GM10266 (cell line): ENCODE measurements around the gene PCDHGA7.
"Not testable (repeated sequence)": the region's sequence is repeated elsewhere in the genome, so short reads cannot be mapped to it uniquely, and the experiment has no call there.

Source experiments
- DNase-seq: peaks from one replicate; pipeline ENCODE4 v3.0.0; 2012; ENCODE audit errors: extremely low spot score
- TF ChIP-seq, protein P1 (sequence below): IDR thresholded peaks from 2 replicates; pipeline ENCODE4 v1.5.1; 2012; ENCODE audit warnings: mild to moderate bottlenecking, low read depth; ENCODE audit not compliant: control insufficient read depth, insufficient read depth; ENCODE audit errors: missing control alignments

PCDHGA7 gene

DNA sequence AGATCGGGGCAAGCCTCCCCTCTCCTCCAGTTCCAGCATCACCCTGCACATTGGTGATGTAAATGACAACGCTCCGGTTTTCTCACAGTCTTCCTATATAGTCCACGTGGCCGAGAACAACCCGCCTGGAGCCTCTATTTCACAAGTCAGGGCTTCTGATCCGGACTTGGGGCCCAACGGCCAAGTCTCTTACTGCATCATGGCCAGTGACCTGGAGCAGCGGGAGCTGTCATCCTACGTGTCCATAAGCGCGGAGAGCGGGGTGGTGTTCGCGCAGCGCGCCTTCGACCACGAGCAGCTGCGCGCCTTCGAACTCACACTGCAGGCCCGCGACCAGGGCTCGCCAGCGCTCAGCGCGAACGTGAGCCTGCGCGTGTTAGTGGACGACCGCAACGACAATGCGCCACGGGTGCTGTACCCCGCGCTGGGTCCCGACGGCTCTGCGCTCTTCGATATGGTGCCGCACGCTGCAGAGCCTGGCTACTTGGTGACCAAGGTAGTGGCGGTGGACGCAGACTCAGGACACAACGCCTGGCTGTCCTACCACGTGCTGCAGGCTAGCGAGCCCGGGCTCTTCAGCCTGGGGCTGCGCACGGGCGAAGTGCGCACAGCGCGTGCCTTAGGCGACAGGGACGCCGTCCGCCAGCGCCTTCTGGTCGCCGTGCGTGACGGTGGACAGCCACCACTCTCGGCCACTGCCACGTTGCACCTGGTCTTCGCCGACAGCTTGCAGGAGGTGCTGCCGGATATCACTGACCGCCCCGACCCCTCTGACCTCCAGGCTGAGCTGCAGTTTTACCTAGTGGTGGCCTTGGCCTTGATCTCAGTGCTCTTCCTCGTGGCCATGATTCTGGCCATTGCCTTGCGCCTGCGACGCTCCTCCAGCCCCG lies 6.9 kb downstream of the PCDHGA7 start:
- DNase-seq: no peak
- TF ChIP-seq, protein P1, sequence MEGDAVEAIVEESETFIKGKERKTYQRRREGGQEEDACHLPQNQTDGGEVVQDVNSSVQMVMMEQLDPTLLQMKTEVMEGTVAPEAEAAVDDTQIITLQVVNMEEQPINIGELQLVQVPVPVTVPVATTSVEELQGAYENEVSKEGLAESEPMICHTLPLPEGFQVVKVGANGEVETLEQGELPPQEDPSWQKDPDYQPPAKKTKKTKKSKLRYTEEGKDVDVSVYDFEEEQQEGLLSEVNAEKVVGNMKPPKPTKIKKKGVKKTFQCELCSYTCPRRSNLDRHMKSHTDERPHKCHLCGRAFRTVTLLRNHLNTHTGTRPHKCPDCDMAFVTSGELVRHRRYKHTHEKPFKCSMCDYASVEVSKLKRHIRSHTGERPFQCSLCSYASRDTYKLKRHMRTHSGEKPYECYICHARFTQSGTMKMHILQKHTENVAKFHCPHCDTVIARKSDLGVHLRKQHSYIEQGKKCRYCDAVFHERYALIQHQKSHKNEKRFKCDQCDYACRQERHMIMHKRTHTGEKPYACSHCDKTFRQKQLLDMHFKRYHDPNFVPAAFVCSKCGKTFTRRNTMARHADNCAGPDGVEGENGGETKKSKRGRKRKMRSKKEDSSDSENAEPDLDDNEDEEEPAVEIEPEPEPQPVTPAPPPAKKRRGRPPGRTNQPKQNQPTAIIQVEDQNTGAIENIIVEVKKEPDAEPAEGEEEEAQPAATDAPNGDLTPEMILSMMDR: no peak

DNA sequence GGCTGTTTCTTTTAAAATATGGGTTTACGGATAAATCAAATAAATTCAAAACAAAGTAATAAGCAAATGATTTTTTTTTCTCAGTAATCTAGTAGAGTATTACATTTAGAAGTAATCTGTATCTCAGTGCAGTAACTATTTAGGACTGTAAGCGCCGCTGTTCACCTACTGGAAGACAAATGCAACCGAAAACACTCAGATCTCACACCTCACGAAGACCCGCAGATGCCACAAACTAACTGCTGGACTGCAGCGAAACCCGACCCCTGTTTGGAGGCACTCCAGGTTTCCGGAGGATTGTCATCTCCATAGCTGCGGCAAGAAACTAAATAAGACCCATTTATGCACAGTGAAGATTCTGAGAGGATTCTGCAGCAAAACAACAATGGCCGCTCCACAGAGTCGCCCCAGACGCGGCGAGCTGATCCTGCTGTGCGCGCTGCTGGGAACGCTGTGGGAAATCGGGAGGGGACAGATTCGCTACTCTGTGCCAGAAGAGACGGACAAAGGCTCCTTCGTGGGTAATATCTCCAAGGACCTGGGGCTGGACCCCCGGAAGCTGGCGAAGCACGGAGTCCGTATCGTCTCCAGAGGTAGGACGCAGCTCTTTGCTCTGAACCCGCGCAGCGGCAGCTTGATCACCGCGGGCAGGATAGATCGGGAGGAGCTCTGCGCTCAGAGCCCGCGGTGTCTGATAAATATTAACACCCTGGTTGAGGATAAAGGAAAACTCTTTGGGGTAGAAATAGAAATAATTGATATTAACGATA lies 10.1 kb downstream of the PCDHGA7 start, which contains the start of gene PCDHGA8:
TSS of gene PCDHGA8 (plus strand) at position 205 of the 770 bp plus-strand sequence. CDS start at position 386, 181 bp downstream.
- TF ChIP-seq, protein P1: no peak
- no peak for DNase-seq

DNA sequence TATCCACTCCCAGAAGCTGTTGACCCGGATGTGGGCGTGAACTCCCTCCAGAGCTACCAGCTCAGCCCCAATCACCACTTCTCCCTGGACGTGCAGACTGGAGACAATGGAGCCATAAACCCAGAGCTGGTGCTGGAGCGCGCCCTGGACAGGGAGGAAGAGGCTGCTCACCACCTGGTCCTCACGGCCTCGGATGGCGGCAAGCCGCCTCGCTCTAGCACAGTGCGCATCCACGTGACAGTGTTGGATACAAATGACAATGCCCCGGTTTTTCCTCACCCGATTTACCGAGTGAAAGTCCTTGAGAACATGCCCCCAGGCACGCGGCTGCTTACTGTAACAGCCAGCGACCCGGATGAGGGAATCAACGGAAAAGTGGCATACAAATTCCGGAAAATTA lies 10.7 kb downstream of the PCDHGA7 start:
- no peak for DNase-seq
- TF ChIP-seq, protein P1: no peak

DNA sequence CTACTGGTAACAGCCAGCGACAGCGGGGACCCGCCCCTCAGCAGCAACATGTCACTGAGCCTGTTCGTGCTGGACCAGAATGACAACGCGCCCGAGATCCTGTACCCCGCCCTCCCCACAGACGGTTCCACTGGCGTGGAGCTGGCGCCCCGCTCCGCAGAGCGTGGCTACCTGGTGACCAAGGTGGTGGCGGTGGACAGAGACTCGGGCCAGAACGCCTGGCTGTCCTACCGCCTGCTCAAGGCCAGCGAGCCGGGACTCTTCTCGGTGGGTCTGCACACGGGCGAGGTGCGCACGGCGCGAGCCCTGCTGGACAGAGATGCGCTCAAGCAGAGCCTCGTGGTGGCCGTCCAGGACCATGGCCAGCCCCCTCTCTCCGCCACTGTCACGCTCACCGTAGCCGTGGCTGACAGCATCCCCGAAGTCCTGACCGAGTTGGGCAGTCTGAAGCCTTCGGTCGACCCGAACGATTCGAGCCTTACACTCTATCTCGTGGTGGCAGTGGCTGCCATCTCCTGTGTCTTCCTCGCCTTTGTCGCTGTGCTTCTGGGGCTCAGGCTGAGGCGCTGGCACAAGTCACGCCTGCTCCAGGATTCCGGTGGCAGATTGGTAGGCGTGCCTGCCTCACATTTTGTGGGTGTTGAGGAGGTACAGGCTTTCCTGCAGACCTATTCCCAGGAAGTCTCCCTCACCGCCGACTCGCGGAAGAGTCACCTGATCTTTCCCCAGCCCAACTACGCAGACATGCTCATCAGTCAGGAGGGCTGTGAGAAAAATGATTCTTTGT lies 12.1 kb downstream of the PCDHGA7 start:
- DNase-seq: not testable (repeated sequence)

DNA sequence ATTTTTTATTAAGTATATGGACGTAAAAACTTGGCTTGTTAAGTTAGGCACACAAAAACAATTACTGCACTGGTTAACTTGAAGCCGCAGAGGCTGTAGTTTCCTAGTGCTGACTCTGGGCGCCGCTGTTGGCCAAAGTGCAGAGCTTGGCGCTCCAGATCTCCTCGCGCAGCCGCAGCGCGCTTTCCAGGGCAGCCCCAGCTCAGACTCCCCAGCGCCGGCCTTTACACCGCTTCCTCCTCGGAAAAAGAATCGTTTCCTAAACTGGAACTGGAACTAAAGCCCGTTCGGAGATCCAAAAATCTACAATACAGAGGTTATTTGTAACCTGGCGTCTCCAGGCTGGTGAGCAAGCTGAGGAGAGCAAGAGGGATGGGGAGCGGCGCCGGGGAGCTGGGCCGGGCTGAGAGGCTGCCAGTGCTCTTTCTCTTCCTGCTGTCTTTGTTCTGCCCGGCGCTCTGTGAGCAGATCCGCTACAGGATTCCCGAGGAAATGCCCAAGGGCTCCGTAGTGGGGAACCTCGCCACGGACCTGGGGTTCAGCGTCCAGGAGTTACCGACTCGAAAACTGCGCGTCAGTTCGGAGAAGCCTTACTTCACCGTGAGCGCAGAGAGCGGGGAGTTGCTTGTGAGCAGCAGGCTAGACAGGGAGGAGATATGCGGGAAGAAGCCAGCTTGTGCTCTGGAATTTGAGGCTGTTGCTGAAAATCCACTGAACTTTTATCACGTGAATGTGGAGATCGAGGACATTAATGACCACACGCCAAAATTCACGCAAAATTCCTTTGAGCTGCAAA lies 15.4 kb downstream of the PCDHGA7 start, which contains the start of gene PCDHGB5:
TSS of gene PCDHGB5 (plus strand) at position 192 of the 796 bp plus-strand sequence. CDS start at position 373, 181 bp downstream.
- not testable (repeated sequence) for DNase-seq
- TF ChIP-seq, protein P1: peak; percentile 33

DNA sequence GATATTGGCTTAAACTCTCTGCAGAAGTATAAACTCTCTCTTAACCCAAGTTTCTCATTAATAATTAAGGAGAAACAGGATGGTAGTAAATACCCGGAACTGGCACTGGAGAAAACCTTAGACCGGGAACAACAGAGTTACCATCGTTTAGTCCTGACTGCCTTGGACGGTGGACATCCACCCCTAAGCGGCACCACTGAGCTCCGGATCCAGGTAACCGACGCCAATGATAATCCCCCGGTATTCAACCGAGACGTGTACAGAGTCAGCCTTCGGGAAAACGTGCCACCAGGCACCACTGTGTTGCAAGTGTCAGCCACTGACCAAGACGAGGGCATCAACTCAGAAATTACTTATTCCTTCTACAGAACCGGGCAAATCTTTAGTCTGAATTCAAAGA lies 16.1 kb downstream of the PCDHGA7 start:
- TF ChIP-seq, protein P1: no peak
- DNase-seq: no peak
